B cell (primary cell): ENCODE measurements around the gene TNFRSF25. TPM values are rescaled to one million over a fixed set of nuclear protein-coding genes. Genes with fewer than 3 reads are reported as not detected.
"Not testable (repeated sequence)": the region's sequence is repeated elsewhere in the genome, so short reads cannot be mapped to it uniquely, and the experiment has no call there.

Experiments
- ATAC-seq: fragments of 200-7000 bp; cut with Tn5 transposase; one replicate; pipeline ENCODE4 v1.10.0; 2021; ENCODE audit warnings: low read depth, mild to moderate bottlenecking, moderate number of reproducible peaks, moderate library complexity
- CTCF ChIA-PET: fragments of 350-600 bp; sonication (Branson Sonifier 250); formaldehyde crosslinking; loops from one replicate; lab custom pipeline; 2021; ENCODE audit warnings: antibody characterized with exemption, inconsistent platforms; lab: Charles Lee
- POLR2A ChIA-PET: fragments of 350-600 bp; sonication (Branson Sonifier 250); formaldehyde crosslinking; loops from one replicate; lab custom pipeline; 2021; ENCODE audit warnings: antibody characterized with exemption; lab: Charles Lee
- DNase-seq: peaks from one replicate; pipeline ENCODE4 v3.0.0; 2013
- H2AFZ ChIP-seq: 2 replicates; pipeline ENCODE4 v1.6.1; 2012; ENCODE audit warnings: mild to moderate bottlenecking, low read depth, low read length; ENCODE audit not compliant: insufficient read depth, poor library complexity, severe bottlenecking
- H3K27ac ChIP-seq, 2 donors: 1 replicate in 1 of 2; 2 replicates in 1 of 2; pipeline ENCODE4 v1.5.1; 2012 to 2013; ENCODE audit warnings: low read length in 2 of 2, mild to moderate bottlenecking in 2 of 2, moderate library complexity in 1 of 2
- H3K27me3 ChIP-seq, 4 experiments: fragments of 200-600 bp in 1 of 4; sonication (generic) in 1 of 4; replicated peaks in 1 of 4; 1 replicate in 2 of 4; 2 replicates in 2 of 4; pipeline versions ENCODE4 v1.6.1 to v1.7.0; 2013 to 2016; ENCODE audit warnings: low read length in 3 of 4, mild to moderate bottlenecking in 2 of 4, mixed read lengths in 1 of 4, moderate library complexity in 1 of 4; ENCODE audit not compliant: insufficient read depth in 4 of 4, control insufficient read depth in 3 of 4; ENCODE audit errors: control extremely low read depth in 1 of 4
- H3K36me3 ChIP-seq, 2 experiments: replicated peaks in 1 of 2; 1 replicate in 1 of 2; 2 replicates in 1 of 2; pipeline versions ENCODE4 v1.6.1 to v1.7.1; 2013; ENCODE audit warnings: low read length in 1 of 2; ENCODE audit not compliant: insufficient read depth in 2 of 2, control insufficient read depth in 1 of 2; ENCODE audit errors: control extremely low read depth in 1 of 2, extremely low read depth in 1 of 2
- H3K4me1 ChIP-seq, 2 donors: fragments of 200-600 bp in 1 of 2; sonication (generic) in 1 of 2; 1 replicate in 1 of 2; 2 replicates in 1 of 2; pipeline versions ENCODE4 v1.5.1 to v1.6.1; 2013 to 2017; ENCODE audit warnings: low read length in 2 of 2; ENCODE audit not compliant: control insufficient read depth in 2 of 2, insufficient read depth in 2 of 2
- H3K4me2 ChIP-seq: replicated peaks from 2 replicates; pipeline ENCODE3; 2012; ENCODE audit warnings: mild to moderate bottlenecking, low read depth, low read length; ENCODE audit not compliant: poor library complexity, severe bottlenecking
- H3K4me3 ChIP-seq, 5 experiments: fragments of 200-600 bp in 1 of 5; sonication (generic) in 1 of 5; 1 replicate in 3 of 5; 2 replicates in 2 of 5; pipeline versions ENCODE4 v1.5.1 to v1.7.0; 2011 to 2016; ENCODE audit warnings: low read length in 4 of 5, mild to moderate bottlenecking in 4 of 5, low read depth in 2 of 5, control low read depth in 1 of 5, moderate library complexity in 1 of 5; ENCODE audit not compliant: insufficient read depth in 1 of 5; ENCODE audit errors: control extremely low read depth in 1 of 5, extremely low read depth in 1 of 5
- H3K79me2 ChIP-seq: fragments of 200-600 bp; sonication (generic); one replicate; pipeline ENCODE4 v1.6.0; 2016; ENCODE audit warnings: low read length; ENCODE audit not compliant: control insufficient read depth, insufficient read depth
- H3K9ac ChIP-seq: fragments of 200-600 bp; sonication (generic); 2 replicates; pipeline ENCODE4 v1.6.1; 2017; ENCODE audit warnings: mild to moderate bottlenecking, low read length, moderate library complexity
- H3K9me3 ChIP-seq, 3 donors: one replicate each; pipeline versions ENCODE4 v1.6.1 to v1.7.1; 2013; ENCODE audit warnings: low read length in 2 of 3; ENCODE audit not compliant: control insufficient read depth in 2 of 3, insufficient read depth in 1 of 3; ENCODE audit errors: control extremely low read depth in 1 of 3
- H4K20me1 ChIP-seq: 2 replicates; pipeline ENCODE4 v1.6.0; 2012; ENCODE audit warnings: mild to moderate bottlenecking, low read length; ENCODE audit not compliant: insufficient read depth, control insufficient read depth, poor library complexity, severe bottlenecking
- H3K27ac Mint-ChIP-seq: one replicate; pipeline ENCODE4 v1.8.0; 2021; ENCODE audit warnings: mixed read lengths
- H3K27me3 Mint-ChIP-seq: one replicate; pipeline ENCODE4 v1.8.0; 2021; ENCODE audit warnings: mixed read lengths
- H3K4me1 Mint-ChIP-seq: one replicate; pipeline ENCODE4 v1.8.0; 2021; ENCODE audit warnings: mixed read lengths
- H3K4me3 Mint-ChIP-seq: one replicate; pipeline ENCODE4 v1.8.0; 2021; ENCODE audit warnings: mixed read lengths
- H3K9me3 Mint-ChIP-seq: one replicate; pipeline ENCODE4 v1.8.0; 2022; ENCODE audit warnings: mixed read lengths; ENCODE audit not compliant: insufficient read depth
- EZH2 ChIP-seq: IDR thresholded peaks from 2 replicates; pipeline ENCODE4 v1.6.1; 2012; ENCODE audit warnings: borderline replicate concordance, low read depth, mild to moderate bottlenecking, moderate library complexity, low read length; ENCODE audit not compliant: insufficient read depth, poor library complexity, severe bottlenecking
- WGBS: methylation state at CpG from one replicate; pipeline ENCODE4 v1.1.5; 2013; ENCODE audit warnings: missing lambda C conversion rate; ENCODE audit not compliant: insufficient coverage; 5-methylcytosine and 5-hydroxymethylcytosine counted together
- intact Hi-C: fragments of 100-400 bp; cut with micrococcal nuclease; formaldehyde crosslinking; loops from one replicate; pipeline ENCODE4 v1.10.0; 2022
- polyA plus RNA-seq: library from polyadenylated mRNA; depleted of rRNA; stranded (reverse); fragments of >200 nt; gene quantifications from 2 replicates; pipeline ENCODE4 v1.2.3, GENCODE V29; 2012
- total RNA-seq, 2 donors: library from RNA; stranded (reverse); fragments of 120-200 nt in 1 of 2; gene quantifications; 1 replicate in 1 of 2; 2 replicates in 1 of 2; pipeline versions ENCODE4 v1.2.3 to v1.2.4, GENCODE V29; 2013 to 2022
- TF ChIP-seq, protein P1 (sequence below): fragments of 200-600 bp; IDR thresholded peaks from one replicate; pipeline ENCODE4 v1.8.0; 2022; ENCODE audit warnings: antibody characterized with exemption, mild to moderate bottlenecking

Gene TNFRSF25
- total and polyA plus RNA-seq, 2 donors (not counting 1 experiment from before 2014, with no cell fraction given), result 2.6 to 7.1 TPM

DNA sequence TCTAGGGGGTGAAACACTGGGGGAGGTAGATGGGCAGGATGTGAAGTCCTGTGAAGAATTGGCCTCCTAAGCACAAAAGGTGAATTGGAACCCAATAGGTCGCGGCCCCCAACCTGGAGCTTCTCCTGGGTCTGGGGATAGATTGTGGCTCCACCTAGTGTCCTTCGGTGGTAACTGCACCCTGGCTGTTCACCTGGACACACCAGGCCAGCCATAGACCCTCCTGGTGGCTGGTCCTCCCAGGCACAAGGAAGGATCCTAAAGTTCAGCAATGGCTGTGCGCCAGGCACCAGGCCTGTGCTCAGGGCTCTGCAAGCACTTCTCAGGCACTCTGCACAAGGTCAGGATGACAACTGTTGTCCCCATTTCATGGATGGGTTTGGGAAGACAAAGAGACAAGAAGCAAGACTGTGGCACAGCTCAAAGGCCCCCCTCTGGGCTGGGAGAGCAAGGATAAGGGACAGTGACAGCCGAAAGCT is 27.9 kb downstream of the TNFRSF25 start:
- no peaks in the 10 kb centered on the region for H4K20me1 ChIP-seq
- DNase-seq (peak; percentile 80), ATAC-seq (peak; percentile 77)
- H3K79me2 ChIP-seq, result no peaks in the 10 kb centered on the region
- CTCF ChIA-PET, result interaction anchor here (0.7 to 5.6 kb wide), 19 partner anchors 8 to 632 kb away, joined by 3 to 53 read pairs (median 4); partner anchors contain the start of gene HES2
- H3K4me3 ChIP-seq, result no peak overlapping the region
- TF ChIP-seq, protein P1, sequence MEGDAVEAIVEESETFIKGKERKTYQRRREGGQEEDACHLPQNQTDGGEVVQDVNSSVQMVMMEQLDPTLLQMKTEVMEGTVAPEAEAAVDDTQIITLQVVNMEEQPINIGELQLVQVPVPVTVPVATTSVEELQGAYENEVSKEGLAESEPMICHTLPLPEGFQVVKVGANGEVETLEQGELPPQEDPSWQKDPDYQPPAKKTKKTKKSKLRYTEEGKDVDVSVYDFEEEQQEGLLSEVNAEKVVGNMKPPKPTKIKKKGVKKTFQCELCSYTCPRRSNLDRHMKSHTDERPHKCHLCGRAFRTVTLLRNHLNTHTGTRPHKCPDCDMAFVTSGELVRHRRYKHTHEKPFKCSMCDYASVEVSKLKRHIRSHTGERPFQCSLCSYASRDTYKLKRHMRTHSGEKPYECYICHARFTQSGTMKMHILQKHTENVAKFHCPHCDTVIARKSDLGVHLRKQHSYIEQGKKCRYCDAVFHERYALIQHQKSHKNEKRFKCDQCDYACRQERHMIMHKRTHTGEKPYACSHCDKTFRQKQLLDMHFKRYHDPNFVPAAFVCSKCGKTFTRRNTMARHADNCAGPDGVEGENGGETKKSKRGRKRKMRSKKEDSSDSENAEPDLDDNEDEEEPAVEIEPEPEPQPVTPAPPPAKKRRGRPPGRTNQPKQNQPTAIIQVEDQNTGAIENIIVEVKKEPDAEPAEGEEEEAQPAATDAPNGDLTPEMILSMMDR, result peak; percentile 90
- TF ChIP-seq EZH2, result no peak
- H2AFZ ChIP-seq, result no peak overlapping the region
- H3K36me3 ChIP-seq, result no peaks in the 10 kb centered on the region
- no peak overlapping the region for H3K4me2 ChIP-seq
- intact Hi-C loops, result loop anchor here (1.0 kb wide), 1 partner anchor 192 kb away; no protein-coding TSS in a partner anchor
- H3K9me3 ChIP-seq, result peaks cover 0 to 2% (median 0%) of the 10 kb centered on the region in 3 donors
- Mint-ChIP-seq H3K9me3 (no peaks in the 10 kb centered on the region), H3K4me1 (peaks cover 10% of the 10 kb centered on the region), H3K27ac (no peak overlapping the region), H3K27me3 (peaks cover 32% of the 10 kb centered on the region), H3K4me3 (peak overlapping the region; percentile 56)
- WGBS, result 17% methylated on average over 5 of the region's 5 CpGs
- POLR2A ChIA-PET, result no interaction called here
- H3K27ac ChIP-seq, result no peak overlapping the region
- peaks cover 3 to 5% of the 10 kb centered on the region in 2 donors for H3K4me1 ChIP-seq
- peaks cover 0 to 29% (median 14%) of the 10 kb centered on the region in 4 experiments for H3K27me3 ChIP-seq
- H3K9ac ChIP-seq, result no peak overlapping the region

DNA sequence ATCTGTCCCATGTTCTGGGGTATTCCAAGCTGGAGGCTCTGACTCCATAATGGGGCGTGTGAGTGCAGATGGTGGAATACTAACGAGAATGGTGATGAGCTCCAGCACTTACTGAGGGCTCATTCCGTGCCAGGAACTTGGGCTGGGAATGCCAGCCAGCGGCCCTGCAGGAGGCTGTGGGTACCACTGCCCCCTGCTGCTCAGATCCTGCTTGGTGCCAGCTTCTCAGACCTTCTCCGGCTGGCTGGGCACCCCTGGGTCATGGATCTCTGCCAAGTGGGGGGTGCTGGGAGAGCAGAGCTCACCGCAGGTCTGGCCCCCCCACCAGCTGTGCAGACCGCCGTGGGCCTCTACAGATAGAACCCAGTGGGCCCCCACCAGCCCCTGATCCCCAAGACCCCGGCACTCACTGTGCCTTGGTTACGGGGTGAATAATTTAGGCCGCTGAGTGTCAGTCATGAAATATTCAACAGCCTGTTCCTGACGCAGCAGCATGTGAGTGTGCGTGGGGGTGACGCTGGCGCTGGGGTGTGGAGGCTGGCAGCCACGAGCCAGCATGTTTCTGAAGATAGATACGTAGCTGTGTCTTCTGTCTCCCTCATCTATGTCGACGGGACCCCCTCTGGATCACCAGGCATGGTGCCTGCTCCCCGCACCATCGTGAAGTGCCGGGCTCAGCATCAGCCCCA is 28.8 kb downstream of the TNFRSF25 start:
- intact Hi-C loops, H3K79me2 ChIP-seq, POLR2A ChIA-PET, H3K9me3 ChIP-seq, H3K4me2 ChIP-seq, H3K4me3 ChIP-seq, H3K9me3 Mint-ChIP-seq, H3K27ac Mint-ChIP-seq, DNase-seq, H4K20me1 ChIP-seq, H3K4me1 ChIP-seq, H3K9ac ChIP-seq, ATAC-seq, H2AFZ ChIP-seq, H3K4me3 Mint-ChIP-seq, H3K36me3 ChIP-seq, H3K27ac ChIP-seq: not testable (repeated sequence)
- Mint-ChIP-seq H3K27me3 (peaks cover 32% of the 10 kb centered on the region), H3K4me1 (peaks cover 10% of the 10 kb centered on the region)
- 70% methylated on average over 21 of the region's 22 CpGs for WGBS
- peaks cover 0 to 29% (median 14%) of the 10 kb centered on the region in 4 experiments for H3K27me3 ChIP-seq
- CTCF ChIA-PET, result interaction anchor here (0.7 to 5.6 kb wide), 15 partner anchors 11 to 197 kb away, joined by 3 to 53 read pairs (median 3); partner anchors contain the start of gene HES2

DNA sequence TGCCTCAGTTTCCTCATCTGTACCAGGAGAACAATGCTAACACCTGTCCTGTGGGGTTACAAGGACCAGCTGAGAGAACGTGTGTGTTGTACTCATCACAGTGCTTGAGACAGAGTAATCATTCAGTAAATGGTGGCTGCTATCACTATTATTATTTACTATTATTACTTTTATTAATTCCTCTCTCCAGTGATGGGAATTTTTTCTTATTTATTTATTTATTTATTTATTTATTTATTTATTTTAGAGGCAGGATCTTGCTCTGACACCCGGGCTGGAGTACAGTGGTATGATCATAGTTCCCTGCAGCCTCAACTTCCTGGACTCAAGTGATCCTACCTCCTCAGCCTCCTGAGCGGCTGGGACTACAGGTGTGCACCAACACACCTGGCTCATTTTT is 29.7 kb downstream of the TNFRSF25 start:
- H3K4me2 ChIP-seq, H3K27ac Mint-ChIP-seq, H3K79me2 ChIP-seq, H3K4me3 Mint-ChIP-seq, H2AFZ ChIP-seq, H3K9me3 Mint-ChIP-seq, POLR2A ChIA-PET, intact Hi-C loops, H3K36me3 ChIP-seq, H3K4me3 ChIP-seq, ATAC-seq, H3K27ac ChIP-seq, H3K9me3 ChIP-seq, H3K9ac ChIP-seq, H3K4me1 ChIP-seq, H4K20me1 ChIP-seq, DNase-seq: not testable (repeated sequence)
- CTCF ChIA-PET, result interaction anchor here (0.8 to 5.6 kb wide), 2 partner anchors 13 to 15 kb away, joined by 3 to 53 read pairs; partner anchors contain the start of gene HES2
- WGBS, result 100% methylated on average over 1 of the region's 3 CpGs
- H3K27me3 ChIP-seq, result peaks cover 0 to 20% (median 10%) of the 10 kb centered on the region in 4 experiments
- Mint-ChIP-seq H3K4me1 (peaks cover 10% of the 10 kb centered on the region), H3K27me3 (peaks cover 27% of the 10 kb centered on the region)
